Hepatocyte (in vitro differentiated cells): ENCODE data around the gene GNAL.

Experiments
- CTCF ChIP-seq: fragments of 200-600 bp; sonication (generic); IDR thresholded peaks from 2 replicates; pipeline ENCODE4 v1.5.1; 2016; ENCODE audit warnings: antibody characterized with exemption, mild to moderate bottlenecking; ENCODE audit not compliant: poor library complexity
- EZH2 ChIP-seq: fragments of 200-600 bp; sonication (generic); IDR thresholded peaks from 2 replicates; pipeline ENCODE4 v1.6.1; 2016; ENCODE audit warnings: antibody characterized with exemption, mild to moderate bottlenecking, borderline replicate concordance

GRCh38 chr18:11672198-11672597, 16.9 kb upstream of the GNAL start:
- TF ChIP-seq CTCF (no peak), EZH2 (no peak)
